ENCODE results near the gene HOXD3.

HOXD3 gene

DNA sequence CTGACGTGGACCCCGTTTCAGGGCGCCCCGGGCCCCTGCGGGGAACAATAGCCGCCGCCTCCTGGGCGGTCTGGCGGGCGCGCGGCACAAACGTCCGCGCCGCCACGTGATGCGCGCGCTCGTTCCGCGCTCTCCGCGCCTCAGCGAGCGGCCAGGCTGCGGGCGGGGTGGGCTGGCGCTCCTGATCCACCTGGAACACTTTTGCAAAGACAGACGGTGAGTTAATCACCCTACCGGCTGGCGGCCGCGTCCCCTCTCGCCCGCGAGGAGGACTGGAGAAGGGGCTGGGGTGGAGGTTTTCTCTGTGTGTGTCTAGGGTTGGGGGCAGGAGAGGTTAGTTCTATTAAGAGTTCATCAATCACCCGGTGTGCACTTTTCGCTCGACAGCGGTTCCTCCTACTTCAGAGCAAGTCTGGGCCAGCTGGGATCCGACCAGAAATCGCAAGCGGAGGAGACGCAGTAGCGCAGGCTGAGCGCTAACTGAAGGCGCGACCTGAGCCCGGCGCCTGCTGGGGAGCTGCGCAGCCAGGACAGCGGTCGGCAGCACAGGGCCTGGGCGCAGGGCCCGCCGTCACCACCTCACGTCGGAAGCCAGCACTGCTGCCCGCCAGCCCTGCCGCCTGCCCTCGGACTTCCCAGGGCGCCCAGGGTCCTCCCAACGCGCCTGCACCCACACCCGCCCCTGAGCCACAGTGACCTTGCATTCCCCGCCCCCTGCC, 21.1 kb downstream of the HOXD3 start:
- peak overlapping the region; percentile 19 for H3K4me3 Mint-ChIP-seq

DNA sequence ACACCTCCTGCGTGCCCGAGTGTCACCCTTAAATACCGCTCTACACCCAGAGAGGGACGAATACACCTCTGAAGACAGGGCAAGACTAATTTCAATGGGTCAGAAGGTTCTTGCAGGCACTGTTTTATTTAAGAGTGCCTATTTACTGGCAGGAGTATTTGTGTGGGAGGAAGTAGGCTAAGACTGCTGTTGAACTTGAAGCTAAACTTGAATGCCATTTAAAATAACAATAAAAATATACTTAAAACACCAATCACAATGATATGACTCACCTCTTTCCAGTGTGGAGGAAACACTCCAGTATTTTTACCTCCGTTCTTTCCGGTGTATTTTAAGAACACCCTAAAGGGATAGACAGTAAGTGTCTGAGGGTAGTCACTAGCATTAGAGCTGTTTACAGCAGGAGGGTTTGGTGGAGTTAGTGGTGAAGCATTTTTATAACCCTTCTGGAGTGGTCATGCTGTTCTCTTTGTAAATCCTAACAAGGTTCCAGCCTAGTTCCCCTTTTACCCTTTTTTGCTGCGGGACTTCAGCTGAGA, 21.7 kb downstream of the HOXD3 start:
- H3K27ac Mint-ChIP-seq, result no peak overlapping the region
- no peaks in the 10 kb centered on the region for H3K9me3 Mint-ChIP-seq
- H3K4me1 Mint-ChIP-seq (ENCODE audit: low read depth), result no peaks in the 10 kb centered on the region
- peaks cover 91% of the 10 kb centered on the region for H3K27me3 Mint-ChIP-seq (ENCODE audit: low read depth)
- H3K36me3 Mint-ChIP-seq (ENCODE audit: low read depth), result no peaks in the 10 kb centered on the region
- no peak overlapping the region for H3K4me3 Mint-ChIP-seq

More for the DNA sequence above, 21.1 kb downstream of the HOXD3 start:
- Mint-ChIP-seq H3K27ac (no peak overlapping the region), H3K27me3 (ENCODE audit: low read depth) (peaks cover 93% of the 10 kb centered on the region), H3K36me3 (ENCODE audit: low read depth) (no peaks in the 10 kb centered on the region), H3K9me3 (no peaks in the 10 kb centered on the region), H3K4me1 (ENCODE audit: low read depth) (no peaks in the 10 kb centered on the region)

DNA sequence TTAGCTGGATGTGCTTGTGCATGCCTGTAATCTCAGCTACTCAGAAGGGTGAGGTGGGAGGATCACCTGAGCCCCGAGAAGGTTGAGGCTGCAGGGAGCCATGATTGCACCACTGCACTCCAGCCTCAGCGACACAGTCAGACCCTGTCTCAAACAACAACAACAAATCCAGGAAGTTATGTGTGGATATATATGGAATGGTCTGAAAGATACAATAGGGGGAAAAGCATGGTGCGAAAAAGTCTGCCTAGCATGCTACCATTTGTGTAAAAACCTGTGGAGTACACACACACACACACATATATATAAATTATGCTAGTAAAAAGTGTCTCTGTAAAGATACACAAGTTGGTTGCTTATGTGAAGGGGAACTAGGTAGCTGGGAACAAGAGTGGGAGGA, 24.4 kb downstream of the HOXD3 start:
- Mint-ChIP-seq H3K4me1 (ENCODE audit: low read depth) (no peaks in the 10 kb centered on the region), H3K36me3 (ENCODE audit: low read depth) (no peaks in the 10 kb centered on the region), H3K4me3 (no peak overlapping the region), H3K27ac (no peak overlapping the region), H3K9me3 (no peaks in the 10 kb centered on the region), H3K27me3 (ENCODE audit: low read depth) (peaks cover 82% of the 10 kb centered on the region)

DNA sequence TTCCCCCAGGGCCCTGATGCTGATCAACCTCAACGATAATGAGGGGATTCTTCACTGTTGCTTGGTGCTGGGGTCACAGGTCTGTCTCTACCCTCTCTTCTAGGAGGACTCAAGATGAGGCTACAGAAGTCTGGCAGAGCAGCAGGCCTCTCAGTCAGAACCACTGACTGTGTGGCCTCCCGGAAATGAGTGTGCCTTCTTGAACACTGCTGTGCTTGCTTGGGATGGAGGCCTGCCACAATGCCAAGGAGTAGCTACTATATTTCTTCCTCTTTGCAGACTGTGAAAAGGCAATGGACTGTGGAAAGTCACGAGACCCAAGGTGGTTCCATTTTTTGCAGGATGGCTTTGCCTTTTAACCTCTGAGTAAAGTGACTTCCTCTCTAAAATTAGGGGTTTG, 25.6 kb downstream of the HOXD3 start:
- Mint-ChIP-seq H3K4me3 (no peak overlapping the region), H3K27ac (no peak overlapping the region), H3K9me3 (no peaks in the 10 kb centered on the region), H3K4me1 (ENCODE audit: low read depth) (peaks cover 5% of the 10 kb centered on the region), H3K36me3 (ENCODE audit: low read depth) (no peaks in the 10 kb centered on the region), H3K27me3 (ENCODE audit: low read depth) (peaks cover 80% of the 10 kb centered on the region)

DNA sequence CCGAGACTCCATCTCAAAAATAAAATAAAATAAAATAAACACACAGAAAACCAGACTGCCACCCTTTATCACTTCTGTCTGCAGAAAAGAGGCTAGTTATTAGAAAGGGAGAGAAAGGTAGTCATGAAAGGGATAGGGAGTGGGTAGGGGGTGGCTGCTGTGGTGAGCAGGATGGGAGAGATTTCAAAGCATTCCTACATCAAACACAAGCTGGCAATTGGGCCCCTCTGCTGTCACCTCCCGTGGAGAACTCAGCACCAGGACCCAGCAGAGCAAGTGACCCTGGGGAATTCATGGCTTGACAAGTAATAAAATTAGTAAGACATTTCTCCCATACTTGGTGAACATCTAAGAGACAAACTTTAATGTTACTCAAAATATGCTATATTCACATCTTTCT, 27.6 kb downstream of the HOXD3 start:
- no peaks in the 10 kb centered on the region for H3K9me3 Mint-ChIP-seq
- H3K27ac Mint-ChIP-seq, result no peak overlapping the region
- peaks cover 1% of the 10 kb centered on the region for H3K36me3 Mint-ChIP-seq (ENCODE audit: low read depth)
- H3K27me3 Mint-ChIP-seq (ENCODE audit: low read depth), result peaks cover 74% of the 10 kb centered on the region
- peaks cover 10% of the 10 kb centered on the region for H3K4me1 Mint-ChIP-seq (ENCODE audit: low read depth)
- H3K4me3 Mint-ChIP-seq, result no peak overlapping the region

DNA sequence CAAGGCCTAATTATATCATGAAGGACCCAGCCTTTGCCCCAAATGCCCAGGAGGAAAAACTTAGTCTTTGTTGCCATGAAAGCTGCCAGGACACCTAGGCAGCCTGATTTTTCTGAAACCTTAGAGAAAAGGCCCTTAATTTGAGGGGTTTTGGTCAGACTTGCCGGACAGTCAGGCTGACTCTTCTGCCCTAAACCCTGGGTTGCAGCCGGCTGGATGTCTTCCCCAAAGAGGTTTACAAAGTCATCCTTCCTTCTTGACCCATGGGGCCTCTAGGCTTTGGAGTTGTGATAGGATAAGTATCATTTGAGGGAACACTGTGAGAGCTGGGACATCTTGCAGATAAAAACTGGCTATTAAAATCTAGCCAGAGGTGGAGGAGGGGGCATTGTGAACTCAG, 28.9 kb downstream of the HOXD3 start:
- Mint-ChIP-seq H3K36me3 (ENCODE audit: low read depth) (peaks cover 1% of the 10 kb centered on the region), H3K4me3 (no peak overlapping the region), H3K27me3 (ENCODE audit: low read depth) (peaks cover 74% of the 10 kb centered on the region), H3K4me1 (ENCODE audit: low read depth) (peaks cover 10% of the 10 kb centered on the region), H3K9me3 (no peaks in the 10 kb centered on the region), H3K27ac (no peak overlapping the region)

DNA sequence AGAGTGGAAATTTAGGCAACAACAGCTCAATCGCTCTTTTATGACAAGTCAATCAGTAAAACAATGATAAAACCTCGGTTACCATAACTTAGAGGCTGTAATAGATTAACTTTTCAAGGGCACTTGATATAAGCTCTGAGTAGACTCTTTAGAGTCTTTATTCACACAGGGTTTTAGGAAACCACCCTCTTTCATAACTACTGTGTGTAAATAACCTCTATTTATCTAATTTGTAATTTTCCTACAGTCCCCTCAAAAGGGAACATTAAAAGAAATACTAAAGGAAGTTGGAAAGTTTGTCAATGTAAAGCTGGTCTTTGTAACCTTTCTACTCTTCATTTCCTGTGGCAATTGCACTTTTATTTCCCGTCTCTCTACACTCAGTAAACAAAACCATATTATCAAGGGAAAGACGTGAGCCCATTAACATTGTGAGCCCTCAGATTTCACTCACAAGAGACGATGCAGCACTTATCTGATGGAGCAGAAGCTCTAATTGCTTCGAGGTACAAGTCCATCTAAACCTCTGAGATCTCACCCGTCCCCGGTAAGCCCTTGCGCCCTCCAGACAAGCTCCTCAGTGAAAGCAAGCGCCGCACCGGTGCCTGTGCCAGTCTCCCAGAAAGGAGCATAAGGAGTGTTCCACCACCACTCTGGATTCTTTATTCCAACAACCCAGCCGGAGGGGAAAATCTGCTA, 30.2 kb downstream of the HOXD3 start:
- peaks cover 78% of the 10 kb centered on the region for H3K27me3 Mint-ChIP-seq (ENCODE audit: low read depth)
- peaks cover 1% of the 10 kb centered on the region for H3K36me3 Mint-ChIP-seq (ENCODE audit: low read depth)
- no peaks in the 10 kb centered on the region for H3K9me3 Mint-ChIP-seq
- H3K4me1 Mint-ChIP-seq (ENCODE audit: low read depth), result peaks cover 10% of the 10 kb centered on the region
- no peak overlapping the region for H3K27ac Mint-ChIP-seq
- peak overlapping the region; percentile 85 for H3K4me3 Mint-ChIP-seq

DNA sequence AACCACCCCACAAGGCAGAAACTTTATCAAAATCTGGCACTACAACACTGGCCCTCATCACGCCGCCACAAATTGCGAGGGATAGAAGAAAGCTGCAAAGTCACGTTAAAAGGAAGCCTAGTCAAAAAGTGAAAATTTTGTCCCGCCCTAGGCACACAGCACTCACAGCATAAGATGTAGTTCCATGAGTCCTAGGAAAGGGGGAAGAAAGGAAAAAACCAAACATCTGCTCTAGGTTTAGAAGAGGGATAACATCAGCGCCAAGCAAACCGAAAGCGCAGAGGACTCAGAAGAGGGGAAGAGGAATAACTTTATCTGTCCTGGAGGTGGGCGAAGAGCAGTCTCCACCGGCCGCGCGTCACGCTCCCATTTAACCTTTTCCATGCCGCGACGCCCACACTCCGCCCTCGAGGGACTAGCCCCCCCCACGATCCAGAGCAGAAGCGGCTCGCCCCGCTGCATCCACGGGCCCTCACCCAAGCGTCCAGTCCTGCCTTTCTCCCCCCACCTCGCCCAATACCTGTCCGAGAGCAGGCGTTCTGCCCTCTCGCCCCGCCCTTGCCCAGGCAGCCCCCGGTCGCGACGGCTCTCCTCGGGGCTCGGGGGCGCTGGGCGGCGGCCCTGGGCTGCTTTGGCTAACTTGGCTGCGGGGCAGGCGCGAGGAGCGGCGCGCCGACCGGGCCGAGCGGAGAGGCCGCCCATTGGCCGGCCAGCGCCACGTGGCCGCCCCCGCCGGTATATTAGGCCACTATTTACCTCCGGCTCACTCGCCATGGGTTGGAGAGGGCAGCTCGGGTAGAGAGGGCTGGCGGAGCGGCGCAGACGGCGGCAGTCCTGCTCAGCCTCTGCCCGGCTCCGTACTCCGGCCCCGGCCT, 31.0 kb downstream of the HOXD3 start, which contains the start of gene HOXD1:
Gene HOXD1 (plus strand): TSS at position 770 of the 875 bp plus-strand sequence. CDS start 134 bp downstream, outside the sequence.
- Mint-ChIP-seq H3K9me3 (no peaks in the 10 kb centered on the region), H3K4me1 (ENCODE audit: low read depth) (peaks cover 10% of the 10 kb centered on the region), H3K36me3 (ENCODE audit: low read depth) (peaks cover 1% of the 10 kb centered on the region), H3K27ac (peak within 1 kb of the TSS; percentile 23), H3K4me3 (peak within 1 kb of the TSS; percentile 85), H3K27me3 (ENCODE audit: low read depth) (peaks cover 78% of the 10 kb centered on the region)

DNA sequence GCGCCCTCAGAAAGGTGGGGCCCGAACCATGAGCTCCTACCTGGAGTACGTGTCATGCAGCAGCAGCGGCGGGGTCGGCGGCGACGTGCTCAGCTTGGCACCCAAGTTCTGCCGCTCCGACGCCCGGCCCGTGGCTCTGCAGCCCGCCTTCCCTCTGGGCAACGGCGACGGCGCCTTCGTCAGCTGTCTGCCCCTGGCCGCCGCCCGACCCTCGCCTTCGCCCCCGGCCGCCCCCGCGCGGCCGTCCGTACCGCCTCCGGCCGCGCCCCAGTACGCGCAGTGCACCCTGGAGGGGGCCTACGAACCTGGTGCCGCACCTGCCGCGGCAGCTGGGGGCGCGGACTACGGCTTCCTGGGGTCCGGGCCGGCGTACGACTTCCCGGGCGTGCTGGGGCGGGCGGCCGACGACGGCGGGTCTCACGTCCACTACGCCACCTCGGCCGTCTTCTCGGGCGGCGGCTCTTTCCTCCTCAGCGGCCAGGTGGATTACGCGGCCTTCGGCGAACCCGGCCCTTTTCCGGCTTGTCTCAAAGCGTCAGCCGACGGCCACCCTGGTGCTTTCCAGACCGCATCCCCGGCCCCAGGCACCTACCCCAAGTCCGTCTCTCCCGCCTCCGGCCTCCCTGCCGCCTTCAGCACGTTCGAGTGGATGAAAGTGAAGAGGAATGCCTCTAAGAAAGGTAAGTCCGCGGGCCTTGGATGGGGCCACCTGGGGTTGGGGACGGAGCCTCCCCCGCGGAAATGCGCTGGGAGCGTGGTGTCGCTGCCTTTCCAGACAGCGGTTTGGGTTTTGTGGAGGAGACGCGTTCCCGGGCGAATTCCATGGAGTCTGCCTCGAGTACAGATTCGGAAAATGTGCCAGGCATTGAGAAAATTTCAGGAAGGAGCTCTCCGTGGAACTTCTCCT, 31.9 kb downstream of the HOXD3 start:
- no peak overlapping the region for H3K27ac Mint-ChIP-seq
- peak overlapping the region; percentile 17 for H3K4me3 Mint-ChIP-seq
- H3K4me1 Mint-ChIP-seq (ENCODE audit: low read depth), result peaks cover 10% of the 10 kb centered on the region
- H3K36me3 Mint-ChIP-seq (ENCODE audit: low read depth), result peaks cover 1% of the 10 kb centered on the region
- peaks cover 79% of the 10 kb centered on the region for H3K27me3 Mint-ChIP-seq (ENCODE audit: low read depth)
- H3K9me3 Mint-ChIP-seq, result no peaks in the 10 kb centered on the region

DNA sequence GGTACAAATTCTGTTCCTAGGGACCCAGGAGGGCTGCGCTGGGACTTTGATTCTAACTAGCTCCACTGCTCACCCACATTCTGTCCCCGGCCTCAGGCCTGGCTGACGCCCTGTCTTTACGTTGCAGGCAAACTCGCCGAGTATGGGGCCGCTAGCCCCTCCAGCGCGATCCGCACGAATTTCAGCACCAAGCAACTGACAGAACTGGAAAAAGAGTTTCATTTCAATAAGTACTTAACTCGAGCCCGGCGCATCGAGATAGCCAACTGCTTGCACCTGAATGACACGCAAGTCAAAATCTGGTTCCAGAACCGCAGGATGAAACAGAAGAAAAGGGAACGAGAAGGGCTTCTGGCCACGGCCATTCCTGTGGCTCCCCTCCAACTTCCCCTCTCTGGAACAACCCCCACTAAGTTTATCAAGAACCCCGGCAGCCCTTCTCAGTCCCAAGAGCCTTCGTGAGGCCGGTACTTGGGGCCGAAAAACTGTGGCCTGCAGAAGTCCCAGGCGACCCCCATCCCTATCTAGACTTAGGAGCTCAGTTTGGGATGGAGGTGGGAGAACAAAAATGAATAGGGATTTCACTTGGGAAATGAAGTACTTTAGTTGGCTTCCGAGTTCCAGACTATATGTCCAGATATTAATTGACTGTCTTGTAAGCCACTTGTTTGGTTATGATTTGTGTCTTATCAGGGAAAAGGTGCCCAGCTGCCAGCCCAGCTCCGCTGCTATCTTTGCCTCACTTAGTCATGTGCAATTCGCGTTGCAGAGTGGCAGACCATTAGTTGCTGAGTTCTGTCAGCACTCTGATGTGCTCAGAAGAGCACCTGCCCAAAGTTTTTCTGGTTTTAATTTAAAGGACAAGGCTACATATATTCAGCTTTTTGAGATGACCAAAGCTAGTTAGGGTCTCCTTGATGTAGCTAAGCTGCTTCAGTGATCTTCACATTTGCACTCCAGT, 32.9 kb downstream of the HOXD3 start:
- H3K27ac Mint-ChIP-seq, result no peak overlapping the region
- H3K4me1 Mint-ChIP-seq (ENCODE audit: low read depth), result peaks cover 10% of the 10 kb centered on the region
- H3K36me3 Mint-ChIP-seq (ENCODE audit: low read depth), result peaks cover 1% of the 10 kb centered on the region
- H3K9me3 Mint-ChIP-seq, result no peaks in the 10 kb centered on the region
- H3K4me3 Mint-ChIP-seq, result no peak overlapping the region
- H3K27me3 Mint-ChIP-seq (ENCODE audit: low read depth), result peaks cover 83% of the 10 kb centered on the region

DNA sequence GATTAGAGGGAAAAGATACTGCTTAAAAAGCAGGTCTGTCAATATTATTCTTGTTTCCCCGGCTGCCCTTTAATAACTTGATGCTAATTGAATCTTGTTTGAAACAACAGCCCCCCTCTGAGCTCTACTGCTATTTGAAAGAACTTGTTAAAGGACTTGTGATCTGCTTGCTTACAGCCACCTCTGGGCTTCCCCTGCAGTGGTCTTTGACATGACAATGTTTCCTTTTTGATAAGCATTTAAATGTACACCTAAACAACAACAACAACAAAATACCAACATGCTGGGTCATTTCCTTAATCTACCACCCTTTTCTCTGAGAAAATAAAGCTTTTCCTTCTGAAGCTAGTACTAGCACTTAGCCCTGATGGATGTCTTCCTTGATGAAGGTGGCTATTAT, 35.2 kb downstream of the HOXD3 start:
- no peak overlapping the region for H3K27ac Mint-ChIP-seq
- peaks cover 74% of the 10 kb centered on the region for H3K27me3 Mint-ChIP-seq (ENCODE audit: low read depth)
- H3K4me1 Mint-ChIP-seq (ENCODE audit: low read depth), result peaks cover 8% of the 10 kb centered on the region
- H3K36me3 Mint-ChIP-seq (ENCODE audit: low read depth), result peaks cover 1% of the 10 kb centered on the region
- no peak overlapping the region for H3K4me3 Mint-ChIP-seq
- no peaks in the 10 kb centered on the region for H3K9me3 Mint-ChIP-seq

DNA sequence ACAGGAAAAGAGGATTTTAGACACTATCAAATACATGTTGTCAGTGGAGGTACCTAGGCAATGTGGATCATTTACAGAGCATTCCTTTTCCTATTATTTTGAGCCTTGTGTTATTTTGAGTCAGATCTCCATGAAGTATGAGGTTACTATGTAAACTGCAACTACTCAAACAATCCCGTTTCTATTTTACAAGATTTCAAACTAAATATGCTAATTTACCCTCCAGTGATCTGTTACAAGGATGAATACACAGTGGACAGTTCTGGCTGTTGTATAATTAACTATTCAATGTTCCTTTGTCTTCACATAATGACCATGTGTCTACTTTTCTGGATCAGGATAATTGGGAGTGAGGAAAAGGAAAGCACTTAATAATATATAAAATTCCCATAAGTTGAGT, 35.9 kb downstream of the HOXD3 start:
- Mint-ChIP-seq H3K4me3 (no peak overlapping the region), H3K4me1 (ENCODE audit: low read depth) (peaks cover 1% of the 10 kb centered on the region), H3K27me3 (ENCODE audit: low read depth) (peaks cover 73% of the 10 kb centered on the region), H3K9me3 (no peaks in the 10 kb centered on the region), H3K27ac (no peak overlapping the region), H3K36me3 (ENCODE audit: low read depth) (no peaks in the 10 kb centered on the region)

DNA sequence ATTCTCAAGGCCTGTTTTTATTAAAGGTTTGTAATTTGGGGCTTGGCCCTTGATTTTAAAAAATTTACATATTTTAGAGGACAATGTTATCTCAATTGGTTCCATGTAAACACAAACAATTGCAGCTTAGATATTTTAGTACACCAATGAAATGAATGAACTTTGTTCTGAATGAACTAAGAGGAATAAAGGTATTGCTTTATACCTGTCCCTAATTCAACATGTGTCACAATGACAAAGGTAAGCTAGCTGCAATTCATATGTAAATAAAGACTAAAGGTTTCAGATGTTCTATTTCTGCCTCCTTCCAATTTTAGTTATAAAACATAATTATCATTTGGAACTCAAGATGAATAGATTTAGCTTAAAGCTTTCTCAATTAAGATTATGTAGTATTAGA, 42.8 kb downstream of the HOXD3 start:
- H3K27me3 Mint-ChIP-seq (ENCODE audit: low read depth), result peaks cover 26% of the 10 kb centered on the region
- H3K27ac Mint-ChIP-seq, result no peak overlapping the region
- H3K9me3 Mint-ChIP-seq, result no peaks in the 10 kb centered on the region
- no peaks in the 10 kb centered on the region for H3K4me1 Mint-ChIP-seq (ENCODE audit: low read depth)
- no peak overlapping the region for H3K4me3 Mint-ChIP-seq
- H3K36me3 Mint-ChIP-seq (ENCODE audit: low read depth), result no peaks in the 10 kb centered on the region
